ENCODE data around the gene TACC2. TPM values are rescaled to one million over a fixed set of nuclear protein-coding genes. Genes with fewer than 3 reads are reported as not detected.

TACC2 gene
- total and polyA plus RNA-seq, 8 donors = 29.0 to 102 (median 52.9) TPM

DNA sequence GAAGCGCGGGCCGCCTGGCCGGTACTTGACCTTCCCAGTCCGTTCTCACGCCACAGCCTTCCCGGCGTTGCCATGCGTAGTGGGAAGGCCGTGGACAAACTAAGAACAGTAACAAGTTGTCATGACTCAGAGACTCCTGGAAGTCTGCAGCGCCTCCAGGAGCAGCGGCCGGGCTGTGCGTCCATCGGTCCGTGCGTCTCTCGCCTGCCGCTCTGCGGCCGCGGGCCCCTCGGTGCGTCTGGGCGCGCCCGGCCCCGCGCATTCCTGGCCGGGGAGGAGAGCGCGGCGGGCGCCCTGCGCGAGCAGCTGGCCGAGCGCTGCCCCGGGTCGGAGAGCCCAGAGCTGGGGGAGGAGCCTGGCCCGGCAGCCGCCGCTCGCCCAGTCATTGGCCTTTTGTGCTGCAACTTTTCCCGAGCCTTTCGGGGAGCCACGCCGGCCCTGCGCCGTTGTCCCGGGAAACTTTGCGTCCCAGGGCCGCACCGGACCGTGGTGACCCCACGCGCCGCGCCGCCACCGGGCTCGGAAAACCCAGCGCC lies 123.7 kb downstream of the TACC2 start:
- peak; percentile 88 to 96 for DNase-seq
- H3K4me1 ChIP-seq = peaks cover 19 to 50% (median 39%) of the 10 kb centered on the region in 4 donors
- 1 to 3% (median 2%) methylated on average over 16 to 62 of the region's 63 CpGs for WGBS, 5 donors
- H3K4me3 ChIP-seq = peak overlapping the region; percentile 55 to 74 (median 64)
- H3K27ac ChIP-seq = peak overlapping the region; percentile 96 to 100 (median 99)
- peaks cover 0 to 24% (median 0%) of the 10 kb centered on the region in 3 donors for H3K27me3 ChIP-seq
- peak in 1 of 4 donors; percentile 25 for TF ChIP-seq POLR2A (IDR thresholded peaks at IDR 0.05)
- TF ChIP-seq, protein P1, sequence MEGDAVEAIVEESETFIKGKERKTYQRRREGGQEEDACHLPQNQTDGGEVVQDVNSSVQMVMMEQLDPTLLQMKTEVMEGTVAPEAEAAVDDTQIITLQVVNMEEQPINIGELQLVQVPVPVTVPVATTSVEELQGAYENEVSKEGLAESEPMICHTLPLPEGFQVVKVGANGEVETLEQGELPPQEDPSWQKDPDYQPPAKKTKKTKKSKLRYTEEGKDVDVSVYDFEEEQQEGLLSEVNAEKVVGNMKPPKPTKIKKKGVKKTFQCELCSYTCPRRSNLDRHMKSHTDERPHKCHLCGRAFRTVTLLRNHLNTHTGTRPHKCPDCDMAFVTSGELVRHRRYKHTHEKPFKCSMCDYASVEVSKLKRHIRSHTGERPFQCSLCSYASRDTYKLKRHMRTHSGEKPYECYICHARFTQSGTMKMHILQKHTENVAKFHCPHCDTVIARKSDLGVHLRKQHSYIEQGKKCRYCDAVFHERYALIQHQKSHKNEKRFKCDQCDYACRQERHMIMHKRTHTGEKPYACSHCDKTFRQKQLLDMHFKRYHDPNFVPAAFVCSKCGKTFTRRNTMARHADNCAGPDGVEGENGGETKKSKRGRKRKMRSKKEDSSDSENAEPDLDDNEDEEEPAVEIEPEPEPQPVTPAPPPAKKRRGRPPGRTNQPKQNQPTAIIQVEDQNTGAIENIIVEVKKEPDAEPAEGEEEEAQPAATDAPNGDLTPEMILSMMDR (IDR thresholded peaks at IDR 0.05) = peak in 3 of 7 experiments; percentile 17 to 60 (median 25)
- no peak for TF ChIP-seq EP300 (IDR thresholded peaks at IDR 0.05)
- TF ChIP-seq POLR2AphosphoS5 (IDR thresholded peaks at IDR 0.05) = peak; percentile 59 to 90 (median 89)
- no peaks in the 10 kb centered on the region for H3K36me3 ChIP-seq
- intact Hi-C loops (cut with DNase I; ENCODE audit: low total_unique reads) = no loop called here
- no peaks in the 10 kb centered on the region for H3K9me3 ChIP-seq

DNA sequence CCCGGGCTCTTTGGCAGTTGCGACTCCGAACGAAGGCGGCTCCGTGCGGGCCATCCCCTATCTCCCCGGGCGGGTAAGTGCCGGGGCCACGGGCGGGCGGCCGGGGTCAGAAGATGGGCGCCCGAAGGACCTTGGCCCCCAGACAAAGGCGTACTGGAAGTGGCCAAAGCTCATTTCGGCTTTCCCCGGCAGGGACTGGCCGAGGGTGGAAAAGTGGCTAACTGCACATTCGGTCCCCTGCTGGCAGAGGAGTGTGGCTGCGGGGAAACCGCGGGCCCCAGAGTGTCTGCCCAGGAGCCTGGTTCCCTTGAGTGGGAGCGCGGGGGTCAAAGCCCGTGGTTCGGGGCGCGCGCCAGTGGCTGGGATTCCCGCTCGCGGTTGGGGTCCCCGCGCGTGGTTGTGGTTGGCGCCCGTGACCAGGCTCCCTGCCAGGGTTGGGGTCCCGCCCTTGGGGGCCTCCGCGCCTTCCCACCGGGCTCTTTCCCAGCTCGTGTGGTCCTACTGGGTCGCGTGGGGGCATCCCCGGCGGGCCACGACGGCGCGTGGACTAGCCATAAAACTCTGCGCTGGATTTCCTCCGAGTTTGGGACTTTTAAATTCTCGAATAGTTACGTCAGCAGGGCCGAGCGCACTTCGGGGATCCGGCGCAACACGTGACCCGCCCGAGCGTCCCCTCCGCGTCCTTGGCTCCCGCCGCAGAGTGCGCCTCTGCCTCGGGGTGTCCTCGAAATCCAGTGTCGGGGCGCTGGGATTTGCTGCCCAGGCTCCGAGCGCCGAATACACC lies 124.4 kb downstream of the TACC2 start:
- Histone ChIP-seq H3K27me3 (peaks cover 0 to 24% (median 0%) of the 10 kb centered on the region in 3 donors), H3K27ac (peak overlapping the region; percentile 96 to 100 (median 99)), H3K4me3 (peak overlapping the region; percentile 55 to 74 (median 64)), H3K9me3 (no peaks in the 10 kb centered on the region), H3K4me1 (peaks cover 19 to 50% (median 40%) of the 10 kb centered on the region in 4 donors), H3K36me3 (no peaks in the 10 kb centered on the region)
- 0 to 2% (median 1%) methylated on average over 20 to 77 of the region's 77 CpGs for WGBS, 5 donors
- intact Hi-C loops (cut with DNase I; ENCODE audit: low total_unique reads) = no loop called here
- TF ChIP-seq POLR2A (IDR thresholded peaks at IDR 0.05) (peak in 2 of 4 donors; percentile 56 to 90), EP300 (IDR thresholded peaks at IDR 0.05) (no peak), POLR2AphosphoS5 (IDR thresholded peaks at IDR 0.05) (peak; percentile 92 to 95 (median 94))
- TF ChIP-seq, protein P1 (IDR thresholded peaks at IDR 0.05) = peak in 5 of 7 experiments; percentile 15 to 68 (median 46)
- DNase-seq = peak; percentile 69 to 90

DNA sequence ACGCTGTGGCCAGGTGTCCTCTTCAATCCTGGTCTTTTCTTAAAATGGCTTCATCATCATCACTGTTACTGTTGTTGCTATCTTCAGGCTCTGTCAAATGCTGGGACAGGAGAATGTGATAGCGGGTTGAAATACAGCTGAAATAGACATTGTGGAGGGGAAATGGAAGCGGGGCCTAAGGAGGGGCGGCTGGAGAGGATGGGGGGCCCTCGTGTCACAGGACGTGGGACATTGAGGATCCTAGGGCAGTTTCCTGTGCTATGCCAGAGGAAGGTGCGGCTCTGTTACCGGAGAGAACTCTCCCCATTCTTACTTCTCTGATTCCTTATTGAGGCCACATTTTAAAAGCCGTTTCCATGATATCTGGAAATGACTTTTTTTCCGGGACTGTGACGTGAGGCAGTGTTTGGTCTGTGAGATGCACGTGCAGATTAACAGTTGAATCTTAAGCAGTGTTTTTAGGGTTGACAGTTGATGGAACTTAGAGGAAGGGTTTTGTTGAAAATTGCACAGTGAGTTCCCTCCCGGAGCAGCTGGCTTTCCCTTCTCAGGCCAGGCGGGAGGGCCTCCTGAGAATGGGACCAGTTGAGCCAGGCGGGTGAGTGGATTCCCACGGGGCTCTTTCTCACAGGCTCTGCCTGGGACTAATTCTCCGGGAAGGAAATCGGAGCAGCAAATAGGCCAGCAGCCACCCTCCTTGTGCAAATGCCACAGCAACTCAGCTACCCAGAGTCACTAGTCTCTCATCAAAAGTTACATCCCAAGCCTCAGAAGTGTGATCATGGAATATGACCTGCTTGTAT lies 125.2 kb downstream of the TACC2 start:
- Histone ChIP-seq H3K9me3 (no peaks in the 10 kb centered on the region), H3K27ac (peak overlapping the region; percentile 96 to 100 (median 99)), H3K27me3 (peaks cover 0 to 24% (median 0%) of the 10 kb centered on the region in 3 donors), H3K36me3 (no peaks in the 10 kb centered on the region), H3K4me3 (peak overlapping the region; percentile 55 to 74 (median 64)), H3K4me1 (peaks cover 19 to 50% (median 42%) of the 10 kb centered on the region in 4 donors)
- TF ChIP-seq, protein P1 (IDR thresholded peaks at IDR 0.05) = no peak
- TF ChIP-seq POLR2AphosphoS5 (IDR thresholded peaks at IDR 0.05) = peak in 1 of 3 donors; percentile 38
- DNase-seq = peak in 1 of 2 donors; percentile 46
- intact Hi-C loops (cut with DNase I; ENCODE audit: low total_unique reads) = no loop called here
- WGBS, 5 donors = 24 to 37% (median 29%) methylated on average over 17 to 18 of the region's 18 CpGs

DNA sequence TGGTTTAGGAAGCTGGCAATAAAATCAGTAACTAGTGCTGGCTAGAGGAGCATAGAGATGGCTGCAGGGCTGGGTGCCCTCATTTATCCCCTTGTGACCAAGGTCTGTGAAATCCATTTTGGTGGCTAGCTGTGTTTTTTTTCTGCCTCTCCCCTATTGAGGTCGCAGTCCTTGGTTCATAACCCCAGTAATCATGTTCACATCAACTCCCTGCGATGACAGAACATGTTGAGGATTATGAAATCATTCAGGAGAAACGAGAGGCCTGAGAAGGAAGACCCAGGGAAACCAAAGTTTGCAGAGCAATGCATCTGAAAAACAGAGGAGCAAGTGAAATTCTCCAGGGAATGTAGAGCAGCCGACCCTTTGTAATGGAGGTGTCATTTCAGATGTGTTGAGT lies 126.9 kb downstream of the TACC2 start:
- Histone ChIP-seq H3K36me3 (no peaks in the 10 kb centered on the region), H3K27ac (peak overlapping the region in 3 of 5 donors; percentile 99 to 100 (median 99)), H3K9me3 (no peaks in the 10 kb centered on the region), H3K4me3 (no peak overlapping the region), H3K4me1 (peaks cover 19 to 58% (median 42%) of the 10 kb centered on the region in 4 donors), H3K27me3 (peaks cover 0 to 24% (median 0%) of the 10 kb centered on the region in 3 donors)
- no peak for DNase-seq
- intact Hi-C loops (cut with DNase I; ENCODE audit: low total_unique reads) = no loop called here
- no peak for TF ChIP-seq POLR2A (IDR thresholded peaks at IDR 0.05)
- 62 to 77% (median 70%) methylated on average over 4 of the region's 4 CpGs for WGBS, 5 donors
